GM12891 (cell line): ENCODE data around the gene SPRR3.
A peak's percentile ranks its signal among the peaks of the same experiment; 100 is the strongest.

Source experiments
- DNase-seq: peaks from one replicate; pipeline ENCODE4 v3.0.0; 2011; ENCODE audit warnings: low spot score; ENCODE audit not compliant: insufficient read length
- FAIRE-seq: peaks from 2 replicates; lab custom pipeline; 2011; peaks lifted over from hg19 to GRCh38; lab: Jason Lieb, UNC
- PAX5 ChIP-seq: IDR thresholded peaks from 2 replicates; pipeline ENCODE4 v1.6.1; 2011; ENCODE audit warnings: low read length, moderate library complexity, mild to moderate bottlenecking; ENCODE audit not compliant: insufficient read depth, severe bottlenecking
- POLR2A ChIP-seq: IDR thresholded peaks from 2 replicates; pipeline ENCODE4 v1.6.1; 2011; ENCODE audit warnings: low read depth, low read length, control low read depth
- POLR2AphosphoS5 ChIP-seq: IDR thresholded peaks from 2 replicates; pipeline ENCODE4 v1.6.1; 2011; ENCODE audit warnings: low read depth, low read length, control low read depth
- POU2F2 ChIP-seq: IDR thresholded peaks from 2 replicates; pipeline ENCODE4 v1.6.1; 2011; ENCODE audit warnings: low read depth, mild to moderate bottlenecking, control low read depth, low read length, moderate library complexity
- SPI1 ChIP-seq: IDR thresholded peaks from 2 replicates; pipeline ENCODE4 v1.6.1; 2011; ENCODE audit warnings: low read depth, low read length, control low read depth
- TAF1 ChIP-seq: IDR thresholded peaks from 2 replicates; pipeline ENCODE4 v1.6.1; 2011; ENCODE audit warnings: low read depth, low read length, control low read depth

Gene SPRR3

DNA sequence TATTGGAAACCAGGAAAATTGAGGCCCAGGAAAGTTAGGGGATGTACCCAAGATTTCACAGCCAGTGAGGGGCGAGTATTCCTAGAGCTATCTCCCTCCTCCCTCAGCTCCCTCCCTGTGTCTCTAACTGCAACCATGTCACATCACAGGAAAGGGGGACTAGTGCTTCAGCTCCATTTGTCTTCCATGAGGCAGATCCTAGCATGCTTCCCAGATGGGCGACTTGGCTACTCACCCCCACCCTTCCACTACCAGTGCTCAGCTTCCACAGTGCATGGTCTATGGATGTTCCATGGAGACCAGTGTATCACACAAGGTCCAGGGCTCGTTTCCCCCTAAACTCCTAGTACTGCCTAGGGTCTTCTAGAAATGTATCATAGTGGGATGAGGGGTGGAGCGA is 35.7 kb upstream of the SPRR3 start:
- TF ChIP-seq PAX5 (no peak), SPI1 (no peak), POLR2AphosphoS5 (no peak), TAF1 (no peak), POU2F2 (no peak)
- FAIRE-seq (no peak), DNase-seq (no peak)

DNA sequence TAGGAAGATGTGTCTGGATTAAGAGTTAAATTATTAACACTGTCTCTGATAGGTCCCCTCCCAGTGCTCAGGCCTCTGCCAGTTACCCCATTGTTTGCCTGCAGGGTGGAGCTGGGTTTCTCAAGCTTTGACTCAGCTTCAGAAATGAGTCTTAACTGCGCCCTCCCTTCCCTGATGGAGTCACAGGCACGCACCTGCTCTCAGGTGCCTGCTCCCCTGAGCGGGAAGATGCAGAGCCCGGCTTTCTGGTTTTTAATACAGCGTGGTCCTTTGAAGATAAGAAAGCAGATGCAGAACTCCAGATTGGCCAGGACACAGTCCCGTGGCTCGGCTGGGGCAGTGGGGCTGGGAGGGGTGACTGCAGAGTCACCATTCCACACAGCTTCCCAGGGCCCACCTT is 34.3 kb upstream of the SPRR3 start:
- TF ChIP-seq POU2F2 (no peak), TAF1 (no peak), SPI1 (no peak), POLR2A (no peak), POLR2AphosphoS5 (no peak), PAX5 (no peak)
- no peak for DNase-seq
- FAIRE-seq = no peak

DNA sequence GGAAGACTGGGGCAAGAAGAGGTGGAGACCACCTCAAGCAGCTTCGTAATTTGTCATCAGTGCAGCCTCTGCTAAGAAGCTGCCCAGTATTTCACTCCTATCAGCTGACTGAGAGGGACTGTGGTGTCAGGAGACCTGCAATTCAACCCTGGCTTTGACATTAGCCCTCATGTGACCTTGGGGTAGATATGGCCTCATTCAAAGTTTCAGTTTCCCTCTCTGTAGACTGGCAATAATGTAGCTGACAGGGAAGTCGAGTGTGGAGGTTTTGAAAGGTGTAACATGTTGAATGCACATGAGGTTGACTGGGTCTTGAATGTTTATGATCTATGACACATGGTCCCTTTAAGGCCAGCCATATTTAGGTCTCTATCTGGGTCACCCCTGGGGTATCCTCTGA is 33.3 kb upstream of the SPRR3 start:
- peak; percentile 72 for FAIRE-seq

GRCh38 chr1:152969036-152969435 is 32.5 kb upstream of the SPRR3 start:
- TF ChIP-seq TAF1 (no peak), POU2F2 (no peak), POLR2A (no peak), SPI1 (no peak), PAX5 (no peak), POLR2AphosphoS5 (no peak)
- DNase-seq (no peak), FAIRE-seq (no peak)

More for the DNA sequence above, 33.3 kb upstream of the SPRR3 start:
- TF ChIP-seq POU2F2 (no peak), SPI1 (no peak), TAF1 (no peak), POLR2A (no peak), POLR2AphosphoS5 (no peak), PAX5 (no peak)
- DNase-seq = no peak

GRCh38 chr1:152970495-152970894 is 31.1 kb upstream of the SPRR3 start, which contains the start of gene SPRR4:
Gene SPRR4, plus strand, starts transcription at chr1:152970648. Its CDS starts 1,243 bp downstream, at chr1:152971891.
- no peak for DNase-seq
- TF ChIP-seq POU2F2 (no peak), TAF1 (no peak), POLR2A (no peak), POLR2AphosphoS5 (no peak), PAX5 (no peak), SPI1 (no peak)
- FAIRE-seq = no peak

GRCh38 chr1:152972196-152972886 is 29.2 kb upstream of the SPRR3 start:
- DNase-seq = no peak
- no peak for FAIRE-seq
- no peak for TF ChIP-seq POU2F2
- TF ChIP-seq PAX5 = no peak
- no peak for TF ChIP-seq POLR2AphosphoS5
- no peak for TF ChIP-seq POLR2A
- TF ChIP-seq TAF1 = no peak
- TF ChIP-seq SPI1 = no peak

- no peak for TF ChIP-seq PAX5
- no peak for TF ChIP-seq SPI1
- TF ChIP-seq POLR2A = no peak
- no peak for TF ChIP-seq POU2F2
- TF ChIP-seq TAF1 = no peak
- TF ChIP-seq POLR2AphosphoS5 = no peak
- DNase-seq (no peak), FAIRE-seq (no peak)
Measured at GRCh38 chr1:152976688-152977087, 24.9 kb upstream of the SPRR3 start.

- DNase-seq (no peak), FAIRE-seq (no peak)
- TF ChIP-seq SPI1 = no peak
- no peak for TF ChIP-seq PAX5
- TF ChIP-seq POLR2A = no peak
- no peak for TF ChIP-seq POU2F2
- TF ChIP-seq TAF1 = no peak
- no peak for TF ChIP-seq POLR2AphosphoS5
Measured at GRCh38 chr1:152977614-152978013, 23.9 kb upstream of the SPRR3 start.

GRCh38 chr1:152980676-152981075 is 20.9 kb upstream of the SPRR3 start:
- TF ChIP-seq POU2F2 = no peak
- TF ChIP-seq POLR2AphosphoS5 = no peak
- TF ChIP-seq SPI1 = no peak
- TF ChIP-seq TAF1 = no peak
- TF ChIP-seq POLR2A = no peak
- no peak for TF ChIP-seq PAX5
- FAIRE-seq = no peak
- DNase-seq = no peak
